ENCODE results near the gene ARSB.
"Not testable (repeated sequence)": the region's sequence is repeated elsewhere in the genome, so short reads cannot be mapped to it uniquely, and the experiment has no call there.

The ARSB gene

GRCh38 chr5:78995521-78996007, 10.5 kb upstream of the ARSB start:
- no peak for DNase-seq (ENCODE audit: extremely low read depth in 1 of 2, low read depth in 1 of 2)

GRCh38 chr5:78993165-78993564, 8.1 kb upstream of the ARSB start:
- no peak for DNase-seq (ENCODE audit: extremely low read depth in 1 of 2, low read depth in 1 of 2)

GRCh38 chr5:78992146-78992545, 7.0 kb upstream of the ARSB start:
- DNase-seq (ENCODE audit: extremely low read depth in 1 of 2, low read depth in 1 of 2) = no peak

- DNase-seq (ENCODE audit: extremely low read depth in 1 of 2, low read depth in 1 of 2) = no peak
Observed at GRCh38 chr5:78989080-78989479, 4.0 kb upstream of the ARSB start.

- DNase-seq (ENCODE audit: extremely low read depth in 1 of 2, low read depth in 1 of 2) = peak; percentile 47 to 70
Observed at GRCh38 chr5:78985725-78986223, 664 bp upstream of the ARSB start.

GRCh38 chr5:78984439-78985115, 533 bp downstream of the ARSB start:
- DNase-seq (ENCODE audit: extremely low read depth in 1 of 2, low read depth in 1 of 2) = peak; percentile 65

GRCh38 chr5:78983601-78984438, 1.3 kb downstream of the ARSB start:
- DNase-seq (ENCODE audit: extremely low read depth in 1 of 2, low read depth in 1 of 2) = no peak

GRCh38 chr5:78983194-78983593, 1.9 kb downstream of the ARSB start:
- not testable (repeated sequence) for DNase-seq (ENCODE audit: extremely low read depth in 1 of 2, low read depth in 1 of 2)

GRCh38 chr5:78979909-78980308, 5.2 kb downstream of the ARSB start:
- DNase-seq (ENCODE audit: extremely low read depth in 1 of 2, low read depth in 1 of 2) = no peak

- no peak for DNase-seq (ENCODE audit: extremely low read depth in 1 of 2, low read depth in 1 of 2)
Observed at GRCh38 chr5:78979117-78979742, 5.9 kb downstream of the ARSB start.

- no peak for DNase-seq (ENCODE audit: extremely low read depth in 1 of 2, low read depth in 1 of 2)
Observed at GRCh38 chr5:78975035-78975434, 10.1 kb downstream of the ARSB start.

- no peak for DNase-seq (ENCODE audit: extremely low read depth in 1 of 2, low read depth in 1 of 2)
Observed at GRCh38 chr5:78974601-78975000, 10.5 kb downstream of the ARSB start.

GRCh38 chr5:78974011-78974410, 11.1 kb downstream of the ARSB start:
- DNase-seq (ENCODE audit: extremely low read depth in 1 of 2, low read depth in 1 of 2) = no peak

- no peak for DNase-seq (ENCODE audit: extremely low read depth in 1 of 2, low read depth in 1 of 2)
Observed at GRCh38 chr5:78972654-78973428, 12.3 kb downstream of the ARSB start.

- no peak for DNase-seq (ENCODE audit: extremely low read depth in 1 of 2, low read depth in 1 of 2)
Observed at GRCh38 chr5:78971998-78972397, 13.1 kb downstream of the ARSB start.

GRCh38 chr5:78968781-78969180, 16.3 kb downstream of the ARSB start:
- no peak for DNase-seq (ENCODE audit: extremely low read depth in 1 of 2, low read depth in 1 of 2)

- no peak for DNase-seq (ENCODE audit: extremely low read depth in 1 of 2, low read depth in 1 of 2)
Observed at GRCh38 chr5:78964889-78965288, 20.2 kb downstream of the ARSB start.

- no peak for DNase-seq (ENCODE audit: extremely low read depth in 1 of 2, low read depth in 1 of 2)
Observed at GRCh38 chr5:78961743-78962142, 23.4 kb downstream of the ARSB start.

GRCh38 chr5:78959767-78960166, 25.3 kb downstream of the ARSB start:
- no peak for DNase-seq (ENCODE audit: extremely low read depth in 1 of 2, low read depth in 1 of 2)

GRCh38 chr5:78958672-78959445, 26.3 kb downstream of the ARSB start:
- no peak for DNase-seq (ENCODE audit: extremely low read depth in 1 of 2, low read depth in 1 of 2)

Measured in stimulated activated CD8-positive, alpha-beta memory T cell treated with anti-CD3 and anti-CD28 coated beads, Interleukin-7, amount 100 ng/mL, for 48 hours (primary cell).